ENCODE results near the gene MT1X.

DNA sequence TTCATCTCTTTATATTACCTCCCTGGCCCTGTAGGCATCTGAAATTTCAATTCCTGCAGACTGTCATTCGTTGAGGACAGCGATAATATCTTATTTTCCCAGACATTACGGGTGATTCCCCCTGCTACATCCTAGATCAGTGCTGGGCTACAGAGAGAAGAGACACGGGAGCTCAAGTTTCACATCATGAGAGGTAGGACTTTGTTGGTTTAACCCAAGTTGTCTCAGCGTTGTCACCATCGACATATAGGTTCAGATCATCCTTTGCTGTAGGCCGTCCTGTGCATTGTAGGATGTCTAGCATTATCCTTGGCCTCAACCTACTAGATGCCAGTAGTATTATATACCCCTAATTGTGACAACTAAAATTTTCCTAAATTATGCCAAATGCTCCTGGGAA, 19.3 kb downstream of the MT1X start:
- TF ChIP-seq, protein P1, sequence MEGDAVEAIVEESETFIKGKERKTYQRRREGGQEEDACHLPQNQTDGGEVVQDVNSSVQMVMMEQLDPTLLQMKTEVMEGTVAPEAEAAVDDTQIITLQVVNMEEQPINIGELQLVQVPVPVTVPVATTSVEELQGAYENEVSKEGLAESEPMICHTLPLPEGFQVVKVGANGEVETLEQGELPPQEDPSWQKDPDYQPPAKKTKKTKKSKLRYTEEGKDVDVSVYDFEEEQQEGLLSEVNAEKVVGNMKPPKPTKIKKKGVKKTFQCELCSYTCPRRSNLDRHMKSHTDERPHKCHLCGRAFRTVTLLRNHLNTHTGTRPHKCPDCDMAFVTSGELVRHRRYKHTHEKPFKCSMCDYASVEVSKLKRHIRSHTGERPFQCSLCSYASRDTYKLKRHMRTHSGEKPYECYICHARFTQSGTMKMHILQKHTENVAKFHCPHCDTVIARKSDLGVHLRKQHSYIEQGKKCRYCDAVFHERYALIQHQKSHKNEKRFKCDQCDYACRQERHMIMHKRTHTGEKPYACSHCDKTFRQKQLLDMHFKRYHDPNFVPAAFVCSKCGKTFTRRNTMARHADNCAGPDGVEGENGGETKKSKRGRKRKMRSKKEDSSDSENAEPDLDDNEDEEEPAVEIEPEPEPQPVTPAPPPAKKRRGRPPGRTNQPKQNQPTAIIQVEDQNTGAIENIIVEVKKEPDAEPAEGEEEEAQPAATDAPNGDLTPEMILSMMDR (IDR thresholded peaks at IDR 0.05; ENCODE audit: poor library complexity), result no peak
- TF ChIP-seq EZH2 (IDR thresholded peaks at IDR 0.05; ENCODE audit: borderline replicate concordance) (no peak), EZH2phosphoT487 (IDR thresholded peaks at IDR 0.05; ENCODE audit: low read depth, severe bottlenecking, unreplicated experiment) (no peak)

Data from hepatocyte (in vitro differentiated cells).